NT2/D1 (cell line): ENCODE measurements around the gene ZC3H12D.

Experiments used
- DNase-seq: peaks from one replicate; pipeline ENCODE4 v3.0.0-alpha.2; 2011; ENCODE audit warnings: low read depth, low spot score
- H3K27me3 ChIP-seq: 2 replicates; pipeline ENCODE4 v1.6.0; 2011; ENCODE audit warnings: mild to moderate bottlenecking; ENCODE audit not compliant: insufficient read length, insufficient read depth
- H3K36me3 ChIP-seq: 2 replicates; pipeline ENCODE4 v1.6.1; 2011; ENCODE audit warnings: mild to moderate bottlenecking, low read length, mixed read lengths; ENCODE audit not compliant: insufficient read depth, insufficient read length
- H3K4me1 ChIP-seq: 2 replicates; pipeline ENCODE4 v1.5.1; 2011; ENCODE audit not compliant: insufficient read depth, insufficient read length
- H3K4me3 ChIP-seq: 2 replicates; pipeline ENCODE4 v1.5.1; 2011; ENCODE audit warnings: low read depth; ENCODE audit not compliant: insufficient read length
- H3K9ac ChIP-seq: 2 replicates; pipeline ENCODE4 v1.6.0; 2011; ENCODE audit warnings: low read depth; ENCODE audit not compliant: insufficient read length
- H3K9me3 ChIP-seq: 2 replicates; pipeline ENCODE4 v1.5.1; 2011; ENCODE audit warnings: mild to moderate bottlenecking, low read length; ENCODE audit not compliant: insufficient read depth
- SUZ12 ChIP-seq: IDR thresholded peaks from 2 replicates; pipeline ENCODE4 v1.6.1; 2011; ENCODE audit not compliant: insufficient read length, insufficient read depth; ENCODE audit errors: extremely low read depth
- YY1 ChIP-seq: IDR thresholded peaks from 2 replicates; pipeline ENCODE4 v1.6.1; 2011; ENCODE audit not compliant: insufficient read length, insufficient read depth
- ZNF274 ChIP-seq: IDR thresholded peaks from 2 replicates; pipeline ENCODE4 v1.6.1; 2011; ENCODE audit warnings: mild to moderate bottlenecking, low read depth, low read length

ZC3H12D gene

DNA sequence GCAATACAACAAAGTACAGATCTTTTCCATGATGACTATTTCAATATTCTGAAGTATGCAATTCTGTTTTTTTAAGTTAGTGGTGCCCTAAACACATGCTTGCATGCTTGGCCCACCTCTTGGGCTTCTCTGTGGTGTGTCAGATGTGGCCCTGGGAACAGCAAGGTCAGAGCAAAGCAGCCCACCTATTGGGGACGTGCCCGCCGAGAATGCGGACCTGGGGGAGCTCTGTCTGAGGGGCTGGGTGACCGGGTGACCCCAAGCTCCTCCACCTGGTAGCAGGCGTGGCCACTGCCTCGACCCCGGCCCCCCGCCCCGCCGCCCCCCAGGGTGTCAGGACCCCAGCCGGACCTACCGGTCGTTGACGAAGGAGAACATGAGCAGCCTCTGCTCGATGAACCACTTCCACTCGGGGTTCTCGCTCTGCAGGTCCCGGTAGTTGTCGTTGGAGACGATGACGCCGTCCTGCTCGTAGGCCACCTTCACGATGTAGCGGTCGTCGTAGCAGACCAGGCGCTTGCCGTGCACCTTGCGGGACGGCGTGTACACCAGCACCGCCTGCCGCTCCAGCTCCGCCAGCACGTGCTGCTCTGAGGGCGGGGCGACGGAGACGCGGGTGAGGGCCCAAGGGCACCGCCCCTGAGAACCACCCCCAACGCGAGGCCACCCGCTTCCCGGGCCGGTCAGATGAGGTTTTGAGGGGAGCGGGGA lies 28.3 kb downstream of the ZC3H12D start:
- Histone ChIP-seq H3K36me3 (no peaks in the 10 kb centered on the region), H3K27me3 (peaks cover 12% of the 10 kb centered on the region), H3K9ac (no peak overlapping the region), H3K4me3 (no peak overlapping the region), H3K4me1 (no peaks in the 10 kb centered on the region), H3K9me3 (no peaks in the 10 kb centered on the region)
- DNase-seq, result no peak
- TF ChIP-seq ZNF274, result no peak
- TF ChIP-seq YY1, result no peak
- no peak for TF ChIP-seq SUZ12

- H3K4me3 ChIP-seq, result no peak overlapping the region
- no peak overlapping the region for H3K9ac ChIP-seq
- no peaks in the 10 kb centered on the region for H3K4me1 ChIP-seq
- no peaks in the 10 kb centered on the region for H3K36me3 ChIP-seq
- H3K9me3 ChIP-seq, result no peaks in the 10 kb centered on the region
- peaks cover 25% of the 10 kb centered on the region for H3K27me3 ChIP-seq
- DNase-seq, result no peak
- TF ChIP-seq YY1 (no peak), SUZ12 (no peak)
Observed at GRCh38 chr6:149455031-149455732, 29.6 kb downstream of the ZC3H12D start.

DNA sequence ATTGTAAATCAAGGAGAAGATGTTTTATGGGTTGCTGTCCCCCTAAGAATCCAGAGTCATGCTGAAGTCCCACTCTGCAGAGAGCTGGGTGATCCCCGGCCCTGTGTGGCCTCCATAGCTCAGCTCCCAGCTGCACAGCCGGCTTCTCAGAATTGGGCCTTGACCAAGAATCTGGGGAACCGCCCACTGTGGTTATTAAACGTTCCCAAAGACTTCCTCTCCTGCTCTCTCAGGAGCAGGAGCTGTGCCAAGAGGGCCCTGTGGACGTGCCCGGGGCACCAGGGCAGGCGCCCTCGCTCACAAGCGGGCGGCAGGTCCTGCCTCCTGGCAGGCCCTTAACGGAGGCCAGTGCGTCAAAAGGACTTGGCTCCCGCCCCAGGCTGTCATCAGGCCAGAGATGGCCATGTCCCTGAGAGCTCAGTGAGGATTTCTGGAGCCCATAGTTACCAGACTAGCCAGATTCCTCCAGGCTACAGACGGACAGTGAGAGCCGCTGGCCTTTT lies 30.4 kb downstream of the ZC3H12D start:
- TF ChIP-seq ZNF274 (no peak), SUZ12 (no peak), YY1 (no peak)
- no peaks in the 10 kb centered on the region for H3K36me3 ChIP-seq
- no peak overlapping the region for H3K9ac ChIP-seq
- no peaks in the 10 kb centered on the region for H3K9me3 ChIP-seq
- no peak for DNase-seq
- H3K27me3 ChIP-seq, result peaks cover 31% of the 10 kb centered on the region
- no peak overlapping the region for H3K4me3 ChIP-seq
- H3K4me1 ChIP-seq, result no peaks in the 10 kb centered on the region

GRCh38 chr6:149453597-149454345 lies 31.0 kb downstream of the ZC3H12D start:
- DNase-seq, result no peak
- Histone ChIP-seq H3K4me1 (no peaks in the 10 kb centered on the region), H3K4me3 (no peak overlapping the region), H3K27me3 (peaks cover 31% of the 10 kb centered on the region), H3K36me3 (no peaks in the 10 kb centered on the region), H3K9me3 (no peaks in the 10 kb centered on the region), H3K9ac (no peak overlapping the region)
- no peak for TF ChIP-seq ZNF274
- TF ChIP-seq YY1, result no peak
- no peak for TF ChIP-seq SUZ12

DNA sequence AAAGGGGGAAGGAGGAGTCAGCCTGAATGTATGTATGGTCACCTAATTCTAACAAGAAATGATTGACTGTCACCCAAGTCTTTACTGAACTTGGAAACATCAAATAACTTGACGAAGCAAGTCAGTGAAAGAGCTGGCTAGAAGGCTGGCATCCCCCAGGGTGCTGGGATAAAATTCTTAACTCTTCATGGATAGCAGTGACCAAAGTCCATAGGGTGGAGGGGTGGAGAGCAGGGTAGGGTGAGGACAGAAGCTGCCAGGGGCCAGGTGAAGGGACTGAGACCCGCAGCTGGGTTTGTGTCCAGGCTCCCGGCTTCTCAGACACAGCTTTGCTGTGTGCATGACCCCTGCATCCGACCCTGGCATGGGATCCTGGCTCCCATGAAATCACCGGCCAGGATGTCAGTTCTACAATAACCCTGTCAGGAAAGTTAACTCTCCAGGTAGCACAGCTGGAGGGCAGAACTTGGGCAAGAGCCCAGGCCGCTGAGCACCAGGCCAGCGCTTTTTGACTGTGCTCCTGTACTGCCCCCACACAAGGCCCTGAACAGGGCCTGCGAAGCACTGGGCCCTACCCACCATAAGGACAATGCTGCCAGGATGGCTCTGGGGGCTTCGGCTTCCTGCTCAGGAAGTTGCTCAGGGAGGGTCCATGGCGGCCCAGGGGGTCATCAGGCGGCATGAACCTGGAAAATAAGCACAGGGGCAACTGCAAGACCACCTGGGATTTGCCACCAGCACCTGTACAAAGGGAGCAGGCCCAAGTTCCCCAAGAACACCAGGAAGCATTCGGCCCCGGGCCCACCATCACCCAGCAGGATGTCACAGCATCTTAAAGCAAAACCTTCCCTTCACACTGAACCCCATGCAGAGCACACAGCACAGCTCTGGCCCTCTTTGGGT lies 32.5 kb downstream of the ZC3H12D start:
- Histone ChIP-seq H3K4me3 (no peak overlapping the region), H3K9me3 (no peaks in the 10 kb centered on the region), H3K4me1 (no peaks in the 10 kb centered on the region), H3K9ac (no peak overlapping the region), H3K36me3 (no peaks in the 10 kb centered on the region), H3K27me3 (peaks cover 31% of the 10 kb centered on the region)
- no peak for DNase-seq
- no peak for TF ChIP-seq ZNF274
- no peak for TF ChIP-seq SUZ12
- TF ChIP-seq YY1, result no peak

DNA sequence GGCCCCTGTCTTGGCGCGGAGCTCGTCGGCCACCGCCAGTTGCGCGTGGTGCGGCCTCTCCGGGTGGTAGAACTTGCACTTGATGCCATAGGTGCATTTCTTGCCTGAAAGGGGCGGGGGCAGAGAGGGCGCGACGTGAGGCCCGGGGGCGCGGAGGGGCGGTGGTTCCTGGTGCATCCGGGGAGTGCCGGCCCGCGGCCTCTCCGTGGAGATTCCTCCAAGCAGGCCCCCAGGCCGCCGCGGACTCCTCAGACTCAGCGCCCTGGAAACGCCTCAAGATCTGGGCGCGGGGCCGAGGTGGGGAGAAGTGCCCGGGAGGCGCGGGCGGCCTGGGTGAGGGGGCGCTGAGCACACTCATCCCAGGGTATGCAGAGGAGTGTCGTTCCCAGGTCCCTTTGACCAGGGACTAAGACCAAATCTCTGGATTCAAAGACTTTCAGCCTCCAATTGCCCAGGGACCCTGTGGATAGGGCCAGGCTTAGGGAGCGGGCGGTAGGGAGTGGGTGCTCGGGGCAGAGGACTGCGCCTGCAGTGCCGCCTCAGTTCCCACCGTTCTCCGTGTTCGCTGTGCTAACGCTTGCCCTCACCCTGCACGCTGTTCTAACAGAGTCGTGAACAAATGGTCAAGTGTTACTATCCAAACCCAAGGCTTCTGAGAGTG lies 33.3 kb downstream of the ZC3H12D start:
- no peaks in the 10 kb centered on the region for H3K4me1 ChIP-seq
- H3K4me3 ChIP-seq, result peak overlapping the region; percentile 42

More for the DNA sequence above, 33.3 kb downstream of the ZC3H12D start:
- Histone ChIP-seq H3K9me3 (no peaks in the 10 kb centered on the region), H3K27me3 (peaks cover 31% of the 10 kb centered on the region), H3K36me3 (no peaks in the 10 kb centered on the region), H3K9ac (peak overlapping the region; percentile 61)
- TF ChIP-seq SUZ12 (no peak), ZNF274 (no peak), YY1 (no peak)
- DNase-seq, result no peak
